ENCODE results near the gene SCNN1A. TPM values are rescaled to one million over a fixed set of nuclear protein-coding genes. Genes with fewer than 3 reads are reported as not detected.

Gene SCNN1A
- total RNA-seq, 2 experiments from 2014 or later, result 0.35 to 1.0 TPM

DNA sequence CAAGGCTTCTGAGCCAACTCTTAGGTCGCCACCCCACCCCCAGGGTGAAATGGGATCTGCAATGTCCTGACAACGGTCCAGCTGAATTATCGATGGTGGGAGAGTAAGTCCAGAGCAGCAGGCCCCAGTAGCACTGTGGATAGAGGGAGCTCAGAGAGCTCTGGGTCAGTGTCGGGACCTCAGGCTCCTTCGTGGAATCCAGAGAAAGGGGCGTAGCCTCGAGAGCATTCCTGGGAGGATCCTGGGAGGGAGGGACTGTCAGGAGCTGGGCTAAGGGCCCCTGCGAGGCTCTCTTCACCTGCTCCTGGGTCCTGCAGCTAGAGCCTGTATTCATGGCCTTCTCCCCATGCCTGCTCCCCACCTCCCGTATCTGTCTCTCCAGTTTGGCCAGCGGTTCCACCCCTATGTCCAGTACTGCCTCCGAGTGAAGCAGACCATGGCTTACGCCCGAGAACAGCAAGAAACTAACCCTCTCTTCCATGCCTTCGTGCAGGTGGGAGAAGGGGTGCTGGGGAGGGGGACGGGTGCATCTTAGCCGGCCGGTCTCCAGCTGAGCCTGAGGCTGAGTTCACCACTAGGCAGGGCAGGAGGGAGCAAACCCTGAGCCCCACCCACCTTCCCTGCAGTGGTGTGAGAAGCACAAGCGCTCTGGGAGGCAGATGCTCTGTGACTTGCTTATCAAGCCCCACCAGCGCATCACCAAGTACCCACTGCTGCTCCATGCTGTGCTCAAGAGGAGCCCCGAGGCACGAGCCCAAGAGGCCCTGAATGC lies 58.3 kb downstream of the SCNN1A start:
- TF ChIP-seq, protein P1, sequence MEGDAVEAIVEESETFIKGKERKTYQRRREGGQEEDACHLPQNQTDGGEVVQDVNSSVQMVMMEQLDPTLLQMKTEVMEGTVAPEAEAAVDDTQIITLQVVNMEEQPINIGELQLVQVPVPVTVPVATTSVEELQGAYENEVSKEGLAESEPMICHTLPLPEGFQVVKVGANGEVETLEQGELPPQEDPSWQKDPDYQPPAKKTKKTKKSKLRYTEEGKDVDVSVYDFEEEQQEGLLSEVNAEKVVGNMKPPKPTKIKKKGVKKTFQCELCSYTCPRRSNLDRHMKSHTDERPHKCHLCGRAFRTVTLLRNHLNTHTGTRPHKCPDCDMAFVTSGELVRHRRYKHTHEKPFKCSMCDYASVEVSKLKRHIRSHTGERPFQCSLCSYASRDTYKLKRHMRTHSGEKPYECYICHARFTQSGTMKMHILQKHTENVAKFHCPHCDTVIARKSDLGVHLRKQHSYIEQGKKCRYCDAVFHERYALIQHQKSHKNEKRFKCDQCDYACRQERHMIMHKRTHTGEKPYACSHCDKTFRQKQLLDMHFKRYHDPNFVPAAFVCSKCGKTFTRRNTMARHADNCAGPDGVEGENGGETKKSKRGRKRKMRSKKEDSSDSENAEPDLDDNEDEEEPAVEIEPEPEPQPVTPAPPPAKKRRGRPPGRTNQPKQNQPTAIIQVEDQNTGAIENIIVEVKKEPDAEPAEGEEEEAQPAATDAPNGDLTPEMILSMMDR (conservative IDR thresholded peaks at IDR 0.05; ENCODE audit: low read length), result no peak
- TF ChIP-seq EZH2phosphoT487 (IDR thresholded peaks at IDR 0.05; ENCODE audit: borderline replicate concordance, low read depth, low read length), result no peak
- no TSS peak for BruUV-seq (replicated peaks)
- H3K4me1 ChIP-seq (ENCODE audit: insufficient read depth, low read length, poor library complexity, severe bottlenecking), result no peaks in the 10 kb centered on the region
- H3K27ac ChIP-seq (ENCODE audit: low read depth, low read length, poor library complexity, severe bottlenecking), result no peak overlapping the region
- no peak overlapping the region for H3K4me3 ChIP-seq (ENCODE audit: low read depth, low read length, poor library complexity, severe bottlenecking)
- H4K20me1 ChIP-seq (ENCODE audit: insufficient read depth, low read length), result no peaks in the 10 kb centered on the region
- H3K79me2 ChIP-seq (ENCODE audit: insufficient read depth, low read depth, low read length), result no peaks in the 10 kb centered on the region
- POLR2A ChIA-PET, result no interaction called here
- no peaks in the 10 kb centered on the region for H3K36me3 ChIP-seq (ENCODE audit: insufficient read depth, low read length)
- no peak overlapping the region for H3K4me2 ChIP-seq (ENCODE audit: low read length)
- intact Hi-C loops (cut with micrococcal nuclease; ENCODE audit: unreplicated experiment), result no loop called here
- no peak overlapping the region for H2AFZ ChIP-seq (ENCODE audit: low read length)
- no peak for DNase-seq (ENCODE audit: low spot score)
- H3K9me2 ChIP-seq (ENCODE audit: insufficient read depth, low read length), result no peaks in the 10 kb centered on the region
- H3K9me3 ChIP-seq (ENCODE audit: low read length), result no peaks in the 10 kb centered on the region
- CTCF ChIA-PET (ENCODE audit: unreplicated experiment), result no interaction called here

DNA sequence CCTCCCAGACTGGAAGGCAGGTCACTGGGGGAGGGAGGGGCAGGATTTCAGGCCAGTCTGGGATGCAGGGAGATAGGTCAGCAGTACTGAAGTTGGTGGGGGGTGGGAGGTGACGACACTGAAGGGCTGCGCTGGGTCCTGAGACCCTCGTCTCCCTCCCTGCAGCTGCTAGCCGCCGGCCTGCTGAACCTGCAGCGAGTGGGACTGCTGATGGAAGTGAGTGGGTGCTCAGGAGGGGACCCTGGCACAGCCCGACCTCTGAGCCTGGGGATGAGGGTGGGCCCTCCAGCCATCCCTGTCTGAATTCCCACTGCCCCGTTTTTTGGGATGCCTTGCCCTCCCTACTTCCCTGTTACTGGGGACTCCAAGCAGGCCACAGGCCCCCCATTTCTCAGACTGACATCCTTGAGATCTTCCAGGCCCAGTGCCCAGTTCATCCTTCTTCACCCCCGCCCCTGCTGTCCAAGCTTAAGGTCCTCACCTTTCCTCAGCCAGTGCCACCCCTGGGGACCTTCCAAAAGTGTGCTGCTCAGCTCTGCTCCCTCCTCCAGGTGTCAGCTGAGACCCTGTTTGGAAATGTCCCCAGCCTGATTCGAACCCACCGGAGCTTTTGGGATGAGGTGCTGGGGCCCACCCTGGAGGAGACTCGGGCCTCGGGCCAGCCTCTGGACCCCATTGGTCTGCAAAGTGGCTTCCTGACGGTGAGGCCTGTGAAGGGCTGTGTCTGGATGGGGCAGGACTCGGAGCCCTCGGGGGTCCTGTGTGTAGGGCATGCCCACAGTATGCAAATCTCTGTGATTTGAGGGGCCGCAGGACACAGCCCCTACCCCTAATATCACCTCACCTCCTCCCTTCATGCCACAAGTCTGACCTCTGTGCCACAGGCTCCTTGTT lies 59.4 kb downstream of the SCNN1A start:
- H3K36me3 ChIP-seq (ENCODE audit: insufficient read depth, low read length), result no peaks in the 10 kb centered on the region
- H4K20me1 ChIP-seq (ENCODE audit: insufficient read depth, low read length), result no peaks in the 10 kb centered on the region
- H3K4me1 ChIP-seq (ENCODE audit: insufficient read depth, low read length, poor library complexity, severe bottlenecking), result no peaks in the 10 kb centered on the region
- no TSS peak for BruUV-seq (replicated peaks)
- TF ChIP-seq, protein P1 (conservative IDR thresholded peaks at IDR 0.05; ENCODE audit: low read length), result no peak
- TF ChIP-seq EZH2phosphoT487 (IDR thresholded peaks at IDR 0.05; ENCODE audit: borderline replicate concordance, low read depth, low read length), result no peak
- no peak overlapping the region for H3K27ac ChIP-seq (ENCODE audit: low read depth, low read length, poor library complexity, severe bottlenecking)
- no peaks in the 10 kb centered on the region for H3K9me2 ChIP-seq (ENCODE audit: insufficient read depth, low read length)
- H3K4me2 ChIP-seq (ENCODE audit: low read length), result no peak overlapping the region
- intact Hi-C loops (cut with micrococcal nuclease; ENCODE audit: unreplicated experiment), result no loop called here
- ChIA-PET CTCF (ENCODE audit: unreplicated experiment) (no interaction called here), POLR2A (no interaction called here)
- no peak overlapping the region for H3K4me3 ChIP-seq (ENCODE audit: low read depth, low read length, poor library complexity, severe bottlenecking)
- H2AFZ ChIP-seq (ENCODE audit: low read length), result no peak overlapping the region
- no peaks in the 10 kb centered on the region for H3K9me3 ChIP-seq (ENCODE audit: low read length)
- H3K79me2 ChIP-seq (ENCODE audit: insufficient read depth, low read depth, low read length), result no peaks in the 10 kb centered on the region
- no peak for DNase-seq (ENCODE audit: low spot score)
